Keratinocyte (primary cell): ENCODE results near the gene CA12.

Experiments
- EZH2 ChIP-seq: IDR thresholded peaks from one replicate; pipeline ENCODE4 v1.6.1; 2012; ENCODE audit warnings: inconsistent platforms, mild to moderate bottlenecking, low read length, moderate library complexity
- TF ChIP-seq, protein P1 (sequence below), 3 experiments: IDR thresholded peaks in 1 of 3; conservative IDR thresholded peaks in 1 of 3; optimal IDR thresholded peaks in 1 of 3; 2 replicates in 2 of 3; 3 replicates in 1 of 3; pipeline versions ENCODE3 to v1.5.1; 2011; ENCODE audit warnings: low read length in 3 of 3, mild to moderate bottlenecking in 3 of 3, moderate library complexity in 2 of 3, control low read depth in 1 of 3, inconsistent platforms in 1 of 3; ENCODE audit not compliant: insufficient read depth in 2 of 3; ENCODE audit errors: extremely low read depth in 1 of 3

DNA sequence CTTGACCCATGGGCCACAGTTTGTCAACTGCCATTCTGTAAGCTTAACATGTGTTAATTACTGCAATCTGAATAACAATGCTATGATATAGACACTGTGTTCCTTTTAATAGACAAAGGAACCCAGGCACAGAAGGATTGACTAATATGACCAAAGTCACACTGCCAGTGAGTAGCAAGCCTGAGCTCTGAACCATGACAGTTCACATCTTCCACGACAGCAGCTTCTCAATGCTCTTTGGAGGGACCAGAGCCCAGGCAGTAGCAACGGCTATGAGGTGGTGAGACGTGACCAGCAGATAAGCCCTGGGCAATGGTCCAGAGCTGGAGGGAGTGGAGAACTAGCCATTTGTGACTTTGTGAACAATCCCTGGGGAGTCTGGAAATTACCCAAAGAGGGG is 19.4 kb downstream of the CA12 start:
- TF ChIP-seq, protein P1, sequence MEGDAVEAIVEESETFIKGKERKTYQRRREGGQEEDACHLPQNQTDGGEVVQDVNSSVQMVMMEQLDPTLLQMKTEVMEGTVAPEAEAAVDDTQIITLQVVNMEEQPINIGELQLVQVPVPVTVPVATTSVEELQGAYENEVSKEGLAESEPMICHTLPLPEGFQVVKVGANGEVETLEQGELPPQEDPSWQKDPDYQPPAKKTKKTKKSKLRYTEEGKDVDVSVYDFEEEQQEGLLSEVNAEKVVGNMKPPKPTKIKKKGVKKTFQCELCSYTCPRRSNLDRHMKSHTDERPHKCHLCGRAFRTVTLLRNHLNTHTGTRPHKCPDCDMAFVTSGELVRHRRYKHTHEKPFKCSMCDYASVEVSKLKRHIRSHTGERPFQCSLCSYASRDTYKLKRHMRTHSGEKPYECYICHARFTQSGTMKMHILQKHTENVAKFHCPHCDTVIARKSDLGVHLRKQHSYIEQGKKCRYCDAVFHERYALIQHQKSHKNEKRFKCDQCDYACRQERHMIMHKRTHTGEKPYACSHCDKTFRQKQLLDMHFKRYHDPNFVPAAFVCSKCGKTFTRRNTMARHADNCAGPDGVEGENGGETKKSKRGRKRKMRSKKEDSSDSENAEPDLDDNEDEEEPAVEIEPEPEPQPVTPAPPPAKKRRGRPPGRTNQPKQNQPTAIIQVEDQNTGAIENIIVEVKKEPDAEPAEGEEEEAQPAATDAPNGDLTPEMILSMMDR (optimal IDR thresholded peaks at IDR 0.05 in 1 of 3, IDR thresholded peaks at IDR 0.05 in 1 of 3, conservative IDR thresholded peaks at IDR 0.05 in 1 of 3; ENCODE audit: extremely low read depth in 1 of 3, insufficient read depth in 2 of 3, low read length in 3 of 3), result no peak
- no peak for TF ChIP-seq EZH2
